H9 (cell line): Measurements from ENCODE around the gene SOBP. TPM values are rescaled to one million over a fixed set of nuclear protein-coding genes. Genes with fewer than 3 reads are reported as not detected.

Source experiments
- DNase-seq: peaks from one replicate; pipeline ENCODE4 v3.0.0-alpha.2; 2017
- H2AFZ ChIP-seq: one replicate; pipeline ENCODE4 v1.6.1; 2013; ENCODE audit warnings: mild to moderate bottlenecking, low read length, control low read depth, moderate library complexity
- H2AK5ac ChIP-seq: 2 replicates; pipeline ENCODE4 v1.6.1; 2013; ENCODE audit warnings: low read length, control low read depth, mixed read lengths; ENCODE audit not compliant: insufficient read length
- H2BK120ac ChIP-seq: one replicate; pipeline ENCODE4 v1.6.1; 2013; ENCODE audit warnings: low read depth, mild to moderate bottlenecking, low read length, control low read depth, inconsistent platforms; ENCODE audit not compliant: poor library complexity, severe bottlenecking
- H2BK12ac ChIP-seq: 2 replicates; pipeline ENCODE4 v1.6.1; 2013; ENCODE audit warnings: low read length, control low read depth, mixed read lengths, low read depth; ENCODE audit not compliant: insufficient read length
- H2BK15ac ChIP-seq: 2 replicates; pipeline ENCODE4 v1.6.1; 2013; ENCODE audit warnings: low read depth, low read length, control low read depth
- H2BK20ac ChIP-seq: one replicate; pipeline ENCODE4 v1.6.1; 2013; ENCODE audit warnings: low read depth, mild to moderate bottlenecking, low read length, control low read depth, inconsistent platforms; ENCODE audit not compliant: poor library complexity, severe bottlenecking
- H2BK5ac ChIP-seq: 2 replicates; pipeline ENCODE4 v1.6.1; 2013; ENCODE audit warnings: low read length, control low read depth, mixed read lengths; ENCODE audit not compliant: insufficient read length
- H3K14ac ChIP-seq: 2 replicates; pipeline ENCODE4 v1.6.1; 2013; ENCODE audit warnings: low read length, control low read depth; ENCODE audit not compliant: insufficient read depth
- H3K18ac ChIP-seq: 2 replicates; pipeline ENCODE4 v1.6.1; 2013; ENCODE audit warnings: low read depth, mild to moderate bottlenecking, mixed read lengths, low read length, control low read depth; ENCODE audit not compliant: insufficient read length
- H3K23ac ChIP-seq: 2 replicates; pipeline ENCODE4 v1.6.1; 2013; ENCODE audit warnings: low read length, control low read depth, mixed read lengths, low read depth; ENCODE audit not compliant: insufficient read length
- H3K23me2 ChIP-seq: 2 replicates; pipeline ENCODE4 v1.6.1; 2013; ENCODE audit warnings: low read depth, mild to moderate bottlenecking, mixed read lengths, low read length, control low read depth; ENCODE audit not compliant: insufficient read length, poor library complexity, severe bottlenecking
- H3K27ac ChIP-seq: 2 replicates; pipeline ENCODE4 v1.5.1; 2013; ENCODE audit warnings: low read length, control low read depth, mixed read lengths, low read depth; ENCODE audit not compliant: insufficient read length
- H3K27me3 ChIP-seq: 2 replicates; pipeline ENCODE4 v1.6.1; 2013; ENCODE audit warnings: low read length, control low read depth, inconsistent platforms; ENCODE audit not compliant: insufficient read depth
- H3K4ac ChIP-seq: 2 replicates; pipeline ENCODE4 v1.6.1; 2013; ENCODE audit warnings: low read depth, mild to moderate bottlenecking, control low read depth, inconsistent platforms, low read length, moderate library complexity
- H3K4me1 ChIP-seq: 2 replicates; pipeline ENCODE4 v1.6.1; 2013; ENCODE audit warnings: low read length, control low read depth, inconsistent platforms; ENCODE audit not compliant: insufficient read depth
- H3K4me2 ChIP-seq: 2 replicates; pipeline ENCODE4 v1.6.1; 2013; ENCODE audit warnings: low read length, control low read depth, mixed read lengths; ENCODE audit not compliant: insufficient read length, insufficient read depth
- H3K56ac ChIP-seq: 2 replicates; pipeline ENCODE4 v1.6.1; 2013; ENCODE audit warnings: low read depth, mild to moderate bottlenecking, mixed read lengths, low read length, control low read depth; ENCODE audit not compliant: insufficient read length
- H3K79me1 ChIP-seq: 2 replicates; pipeline ENCODE4 v1.6.1; 2013; ENCODE audit warnings: low read depth, mild to moderate bottlenecking, moderate library complexity, low read length, control low read depth, inconsistent platforms; ENCODE audit not compliant: insufficient read depth, poor library complexity, severe bottlenecking
- H3K79me2 ChIP-seq: 2 replicates; pipeline ENCODE4 v1.6.1; 2013; ENCODE audit warnings: low read length, control low read depth, inconsistent platforms; ENCODE audit not compliant: insufficient read depth
- H3K9ac ChIP-seq: 2 replicates; pipeline ENCODE4 v1.6.1; 2013; ENCODE audit warnings: low read length, control low read depth, mixed read lengths; ENCODE audit not compliant: insufficient read length; ENCODE audit errors: extremely low read depth
- H3K9me3 ChIP-seq: one replicate; pipeline ENCODE4 v1.6.1; 2013; ENCODE audit warnings: low read depth, low read length, inconsistent platforms; ENCODE audit not compliant: control insufficient read depth
- H3T11ph ChIP-seq: one replicate; pipeline ENCODE4 v1.6.1; 2013; ENCODE audit warnings: mild to moderate bottlenecking, low read length, control low read depth, inconsistent platforms
- H4K20me1 ChIP-seq: one replicate; pipeline ENCODE4 v1.6.1; 2013; ENCODE audit not compliant: control insufficient read depth, insufficient read length, insufficient read depth
- H4K5ac ChIP-seq: 2 replicates; pipeline ENCODE4 v1.6.1; 2013; ENCODE audit warnings: low read depth, mild to moderate bottlenecking, mixed read lengths, low read length, control low read depth; ENCODE audit not compliant: insufficient read length
- H4K8ac ChIP-seq: replicated peaks from 2 replicates; pipeline ENCODE4 v1.6.1; 2013; ENCODE audit warnings: low read length, control low read depth, mixed read lengths, low read depth; ENCODE audit not compliant: insufficient read length
- H4K91ac ChIP-seq: 2 replicates; pipeline ENCODE4 v1.6.1; 2013; ENCODE audit warnings: low read depth, mild to moderate bottlenecking, moderate library complexity, mixed read lengths, low read length, control low read depth; ENCODE audit not compliant: insufficient read length
- H3K27ac Mint-ChIP-seq, 3 experiments: 2 replicates in 2 of 3; 3 replicates in 1 of 3; pipeline ENCODE4 v1.8.0; 2020 to 2021; ENCODE audit warnings: mixed read lengths in 3 of 3, mild to moderate bottlenecking in 1 of 3, moderate library complexity in 1 of 3
- H3K27me3 Mint-ChIP-seq: 2 replicates; pipeline ENCODE4 v1.8.0; 2021; ENCODE audit warnings: low read depth, mild to moderate bottlenecking, moderate library complexity, mixed read lengths
- H3K36me3 Mint-ChIP-seq, 3 experiments: 2 replicates in 2 of 3; 3 replicates in 1 of 3; pipeline ENCODE4 v1.8.0; 2020 to 2021; ENCODE audit warnings: low read depth in 3 of 3, mixed read lengths in 3 of 3; ENCODE audit not compliant: insufficient read depth in 1 of 3
- H3K4me1 Mint-ChIP-seq, 2 experiments: 2 replicates each; pipeline ENCODE4 v1.8.0; 2020; ENCODE audit warnings: mixed read lengths in 2 of 2
- H3K4me3 Mint-ChIP-seq, 2 experiments: 2 replicates in 1 of 2; 3 replicates in 1 of 2; pipeline ENCODE4 v1.8.0; 2020 to 2021; ENCODE audit warnings: mild to moderate bottlenecking in 2 of 2, mixed read lengths in 2 of 2, moderate library complexity in 1 of 2
- H3K9me3 Mint-ChIP-seq, 2 experiments: 2 replicates in 1 of 2; 3 replicates in 1 of 2; pipeline ENCODE4 v1.8.0; 2020; ENCODE audit warnings: mild to moderate bottlenecking in 2 of 2, mixed read lengths in 2 of 2, moderate library complexity in 1 of 2
- CTCF ChIP-seq: fragments of 200-600 bp; sonication (generic); conservative IDR thresholded peaks from 3 replicates; pipeline ENCODE4 v1.8.0; 2021; ENCODE audit warnings: antibody characterized with exemption, mild to moderate bottlenecking
- WGBS: extraction: QIAGEN DNeasy Blood & Tissue Kit; methylation state at CpG from one replicate; pipeline ENCODE4 v1.1.7; 2013; ENCODE audit warnings: missing lambda C conversion rate, low lambda C conversion rate, mixed read lengths; ENCODE audit not compliant: insufficient read length; ENCODE audit errors: extremely low coverage; 5-methylcytosine and 5-hydroxymethylcytosine counted together
- total RNA-seq: library from RNA; stranded (reverse); gene quantifications from 2 replicates; pipeline ENCODE4 v1.2.1, GENCODE V29; 2021

SOBP gene
- total RNA-seq, 1 experiment from 2014 or later, result 4.3 TPM

DNA sequence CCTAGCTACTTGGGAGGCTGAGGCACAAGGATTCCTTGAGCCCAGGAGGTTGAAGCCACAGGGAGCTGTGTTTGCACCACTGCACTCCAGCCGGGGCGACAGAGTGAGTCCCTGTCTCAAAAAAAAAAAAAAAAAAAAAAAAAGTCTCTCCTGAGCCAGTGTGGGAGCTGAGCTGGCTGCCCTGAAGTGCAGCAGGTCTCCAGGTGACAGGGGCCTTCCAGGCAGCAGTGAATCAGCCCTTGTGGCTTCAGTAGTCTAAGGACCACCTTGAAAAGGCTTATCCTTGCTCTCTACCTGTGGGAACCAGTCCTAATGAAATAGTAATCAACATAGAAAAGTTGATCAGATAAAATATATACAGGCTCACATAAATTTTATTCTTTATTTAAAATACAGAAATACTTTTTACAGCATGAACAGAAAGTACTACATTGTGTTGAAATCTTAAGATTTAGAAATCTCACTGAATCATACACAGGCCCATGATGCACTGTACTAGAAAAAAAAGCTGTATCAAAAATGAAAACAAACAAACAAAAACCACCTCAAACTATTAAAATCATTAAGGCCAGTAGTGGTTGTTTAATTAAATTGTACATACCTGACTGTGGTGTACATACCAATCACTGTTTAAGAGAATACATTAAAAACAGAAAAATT is 205.3 kb downstream of the SOBP start:
- no peak overlapping the region for H2BK20ac ChIP-seq
- no peak overlapping the region for H4K8ac ChIP-seq
- H4K91ac ChIP-seq, result no peak overlapping the region
- no peaks in the 10 kb centered on the region for H3K79me1 ChIP-seq
- H2BK5ac ChIP-seq, result no peak overlapping the region
- Mint-ChIP-seq H3K9me3 (no peaks in the 10 kb centered on the region; a peak in 1 of 5 replicates), H3K4me1 (peaks cover 31% of the 10 kb centered on the region in 2 experiments), H3K36me3 (peaks cover 0 to 6% (median 0%) of the 10 kb centered on the region in 3 experiments; a peak in 2 of 7 replicates), H3K27ac (no peak overlapping the region), H3K4me3 (no peak overlapping the region), H3K27me3 (no peaks in the 10 kb centered on the region)
- H3K27ac ChIP-seq, result no peak overlapping the region
- H3K79me2 ChIP-seq, result no peaks in the 10 kb centered on the region
- H3K9me3 ChIP-seq, result no peaks in the 10 kb centered on the region
- H3K27me3 ChIP-seq, result no peaks in the 10 kb centered on the region
- TF ChIP-seq CTCF, result no peak
- no peak overlapping the region for H3T11ph ChIP-seq
- no peak overlapping the region for H2BK120ac ChIP-seq
- H2BK12ac ChIP-seq, result no peak overlapping the region
- H3K23ac ChIP-seq, result no peak overlapping the region
- no peak overlapping the region for H3K18ac ChIP-seq
- H4K5ac ChIP-seq, result no peak overlapping the region
- H2AK5ac ChIP-seq, result no peak overlapping the region
- no peak overlapping the region for H3K14ac ChIP-seq
- H3K4me2 ChIP-seq, result no peak overlapping the region
- no peak overlapping the region for H3K4ac ChIP-seq
- no peak overlapping the region for H2BK15ac ChIP-seq
- no peak overlapping the region for H3K9ac ChIP-seq
- no peaks in the 10 kb centered on the region for H4K20me1 ChIP-seq
- no peaks in the 10 kb centered on the region; the same call in none of the 2 replicates for H3K4me1 ChIP-seq
- H3K23me2 ChIP-seq, result no peaks in the 10 kb centered on the region
- WGBS, result no CpG with 5 or more reads among the region's 2 CpGs
- DNase-seq, result no peak
- no peak overlapping the region for H3K56ac ChIP-seq
- no peak overlapping the region for H2AFZ ChIP-seq
